Measurements from ENCODE around the gene CRADD. TPM values are rescaled to one million over a fixed set of nuclear protein-coding genes. Genes with fewer than 3 reads are reported as not detected.

CRADD gene
- total RNA-seq, 1 donor from 2014 or later: 9.1 TPM

GRCh38 chr12:93808169-93808899 lies 131.2 kb downstream of the CRADD start:
- Mint-ChIP-seq H3K4me3 (ENCODE audit: unreplicated experiment) (no peak overlapping the region), H3K9me3 (ENCODE audit: low read depth) (no peaks in the 10 kb centered on the region), H3K27ac (ENCODE audit: unreplicated experiment) (peak overlapping the region; percentile 42), H3K27me3 (ENCODE audit: low read depth) (no peaks in the 10 kb centered on the region), H3K4me1 (ENCODE audit: low read depth) (peaks cover 60% of the 10 kb centered on the region), H3K36me3 (ENCODE audit: low read depth) (no peaks in the 10 kb centered on the region)
- DNase-seq (ENCODE audit: low spot score): no peak
- no peak for TF ChIP-seq CTCF (IDR thresholded peaks at IDR 0.05)

GRCh38 chr12:93812626-93813025 lies 135.5 kb downstream of the CRADD start:
- H3K4me3 Mint-ChIP-seq (ENCODE audit: unreplicated experiment): no peak overlapping the region
- TF ChIP-seq CTCF (IDR thresholded peaks at IDR 0.05): no peak
- no peaks in the 10 kb centered on the region for H3K27me3 Mint-ChIP-seq (ENCODE audit: low read depth)
- DNase-seq (ENCODE audit: low spot score): no peak
- H3K27ac Mint-ChIP-seq (ENCODE audit: unreplicated experiment): peak overlapping the region; percentile 93
- H3K36me3 Mint-ChIP-seq (ENCODE audit: low read depth): no peaks in the 10 kb centered on the region
- peaks cover 61% of the 10 kb centered on the region for H3K4me1 Mint-ChIP-seq (ENCODE audit: low read depth)
- H3K9me3 Mint-ChIP-seq (ENCODE audit: low read depth): no peaks in the 10 kb centered on the region

GRCh38 chr12:93813186-93813585 lies 136.0 kb downstream of the CRADD start:
- DNase-seq (ENCODE audit: low spot score): no peak
- peaks cover 60% of the 10 kb centered on the region for H3K4me1 Mint-ChIP-seq (ENCODE audit: low read depth)
- no peak for TF ChIP-seq CTCF (IDR thresholded peaks at IDR 0.05)
- H3K4me3 Mint-ChIP-seq (ENCODE audit: unreplicated experiment): no peak overlapping the region
- peak overlapping the region; percentile 93 for H3K27ac Mint-ChIP-seq (ENCODE audit: unreplicated experiment)
- no peaks in the 10 kb centered on the region for H3K36me3 Mint-ChIP-seq (ENCODE audit: low read depth)
- H3K9me3 Mint-ChIP-seq (ENCODE audit: low read depth): no peaks in the 10 kb centered on the region
- H3K27me3 Mint-ChIP-seq (ENCODE audit: low read depth): no peaks in the 10 kb centered on the region

- TF ChIP-seq CTCF (IDR thresholded peaks at IDR 0.05): no peak
- Mint-ChIP-seq H3K27ac (ENCODE audit: unreplicated experiment) (peak overlapping the region; percentile 93), H3K9me3 (ENCODE audit: low read depth) (no peaks in the 10 kb centered on the region), H3K4me1 (ENCODE audit: low read depth) (peaks cover 64% of the 10 kb centered on the region), H3K36me3 (ENCODE audit: low read depth) (no peaks in the 10 kb centered on the region), H3K4me3 (ENCODE audit: unreplicated experiment) (no peak overlapping the region), H3K27me3 (ENCODE audit: low read depth) (no peaks in the 10 kb centered on the region)
- no peak for DNase-seq (ENCODE audit: low spot score)
Measured at GRCh38 chr12:93813972-93814821, 137.0 kb downstream of the CRADD start.

GRCh38 chr12:93818488-93819049 lies 141.4 kb downstream of the CRADD start:
- no peak for TF ChIP-seq CTCF (IDR thresholded peaks at IDR 0.05)
- H3K27ac Mint-ChIP-seq (ENCODE audit: unreplicated experiment): no peak overlapping the region

More at GRCh38 chr12:93818488-93819049, 141.4 kb downstream of the CRADD start:
- Mint-ChIP-seq H3K4me1 (ENCODE audit: low read depth) (peaks cover 41% of the 10 kb centered on the region), H3K4me3 (ENCODE audit: unreplicated experiment) (no peak overlapping the region), H3K9me3 (ENCODE audit: low read depth) (no peaks in the 10 kb centered on the region), H3K36me3 (ENCODE audit: low read depth) (no peaks in the 10 kb centered on the region), H3K27me3 (ENCODE audit: low read depth) (no peaks in the 10 kb centered on the region)
- DNase-seq (ENCODE audit: low spot score): no peak

Measured in chondrocyte (in vitro differentiated cells).